ENCODE measurements around the gene NME9.

Gene NME9

DNA sequence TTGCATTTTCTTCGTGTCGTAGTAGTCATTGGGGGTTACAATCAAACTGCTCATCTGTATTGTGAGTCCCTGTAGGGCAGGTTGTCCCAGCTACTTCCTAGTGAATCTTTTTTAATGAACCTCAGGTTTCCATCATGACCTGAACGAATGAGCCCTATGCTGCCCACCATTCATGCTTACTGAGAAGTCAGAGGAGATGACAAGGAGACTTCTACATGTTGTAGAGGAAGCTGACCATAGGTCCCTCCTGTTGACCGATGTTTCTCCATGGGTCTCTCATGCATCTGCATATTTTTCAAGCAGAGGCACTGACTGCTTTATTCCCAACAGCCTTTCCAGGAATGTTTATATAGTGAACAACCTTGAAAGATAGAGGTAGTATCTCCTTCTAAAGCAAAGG is 5.0 kb upstream of the NME9 start:
- DNase-seq (ENCODE audit: low spot score) = no peak

DNA sequence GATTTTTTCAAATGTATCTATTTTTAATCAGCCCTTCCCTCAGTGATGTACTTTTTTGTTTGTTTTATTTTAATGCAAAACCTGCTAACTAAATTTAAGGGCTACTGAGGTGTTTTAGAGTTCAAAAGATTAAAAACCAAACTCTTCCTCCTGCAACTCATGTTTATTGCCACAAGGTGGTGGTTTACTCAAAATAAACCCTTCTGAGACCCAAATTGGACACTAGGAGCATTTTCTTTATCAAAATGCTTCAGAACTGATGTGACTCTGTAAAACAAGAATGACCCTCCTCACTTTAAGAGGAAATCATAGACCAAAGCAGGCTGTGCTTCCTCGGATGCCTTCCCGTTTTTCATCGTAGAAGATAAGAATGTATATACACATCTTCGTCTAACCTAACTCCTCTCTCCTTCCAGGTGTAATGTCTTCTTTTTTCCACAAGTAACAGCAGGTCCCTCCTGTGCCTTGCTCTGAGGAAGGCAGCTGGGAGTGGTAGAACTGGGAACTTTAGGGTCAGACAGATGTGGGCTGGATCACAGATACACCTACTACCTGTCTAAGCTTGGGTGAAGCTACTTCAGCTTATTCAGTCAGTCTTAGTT is 2.9 kb upstream of the NME9 start:
- DNase-seq (ENCODE audit: low spot score) = peak; percentile 74

DNA sequence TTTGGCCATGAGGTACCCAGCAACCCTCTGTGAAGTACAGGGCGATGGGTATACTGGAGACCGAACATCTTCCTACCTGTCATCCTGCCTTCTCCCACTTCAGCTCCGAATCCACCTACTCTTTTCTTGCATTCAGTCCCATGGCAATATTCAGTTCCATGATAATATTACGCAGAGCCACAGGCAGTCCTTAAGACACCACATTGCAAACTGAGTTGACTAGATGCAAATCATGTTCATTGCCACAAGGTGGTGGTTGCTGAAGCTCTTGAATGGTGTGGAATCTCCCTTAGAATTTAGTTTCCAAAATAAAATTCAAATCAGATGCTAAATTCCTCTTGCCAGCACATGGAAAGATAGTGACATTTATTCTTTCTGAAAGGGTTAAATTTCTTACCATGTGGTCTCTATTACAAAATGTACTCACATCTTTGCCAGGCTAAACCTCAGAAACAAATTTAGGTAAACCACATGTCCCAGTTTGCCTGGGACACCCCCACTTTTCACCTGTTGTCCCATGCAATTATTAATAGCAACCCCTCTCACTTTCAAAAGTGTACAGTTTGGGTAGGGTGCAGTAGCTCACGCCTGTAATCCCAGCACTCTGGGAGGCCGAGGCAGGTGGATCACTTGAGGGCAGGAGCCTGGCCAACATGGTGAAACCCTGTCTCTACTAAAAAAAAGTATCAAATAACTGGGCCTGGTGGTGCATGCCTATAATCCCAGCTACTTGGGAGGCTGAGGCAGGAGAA is 1.7 kb upstream of the NME9 start:
- DNase-seq (ENCODE audit: low spot score) = peak; percentile 41

DNA sequence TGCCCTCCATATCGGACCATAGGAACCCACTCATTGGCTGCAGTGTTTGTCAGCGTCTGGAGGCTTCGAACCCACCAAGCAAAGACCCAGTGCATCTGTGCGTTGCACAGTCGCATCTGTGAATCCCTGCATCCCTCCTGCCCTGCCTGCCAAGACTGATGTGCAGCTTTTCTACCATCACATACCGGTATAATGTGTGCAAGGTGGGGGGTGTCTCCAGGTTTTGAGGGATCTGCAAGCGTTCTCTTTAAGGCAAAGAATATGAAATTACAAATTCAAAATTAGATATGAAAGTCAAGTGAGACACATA is 288 bp upstream of the NME9 start:
- no peak for DNase-seq (ENCODE audit: low spot score)

DNA sequence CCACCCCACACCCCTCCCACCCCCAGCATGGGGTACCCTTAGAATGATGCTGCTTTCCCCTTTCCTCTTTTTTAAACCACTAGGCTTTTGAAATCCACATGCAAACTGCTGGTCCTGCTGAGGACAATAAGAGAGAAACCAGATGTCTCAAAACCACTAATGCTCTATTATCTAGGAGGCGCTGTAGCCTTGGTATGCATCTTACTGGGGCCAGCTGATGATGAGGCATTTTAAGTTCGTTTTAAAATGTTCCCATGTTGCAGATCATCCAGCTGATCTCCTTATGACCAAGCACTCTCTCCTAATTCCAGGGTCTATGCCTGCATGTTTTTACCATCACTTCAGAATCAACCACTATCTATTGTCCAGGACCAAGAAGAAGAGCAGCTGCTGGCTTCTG is 1.3 kb downstream of the NME9 start:
- DNase-seq (ENCODE audit: low spot score) = peak; percentile 45

DNA sequence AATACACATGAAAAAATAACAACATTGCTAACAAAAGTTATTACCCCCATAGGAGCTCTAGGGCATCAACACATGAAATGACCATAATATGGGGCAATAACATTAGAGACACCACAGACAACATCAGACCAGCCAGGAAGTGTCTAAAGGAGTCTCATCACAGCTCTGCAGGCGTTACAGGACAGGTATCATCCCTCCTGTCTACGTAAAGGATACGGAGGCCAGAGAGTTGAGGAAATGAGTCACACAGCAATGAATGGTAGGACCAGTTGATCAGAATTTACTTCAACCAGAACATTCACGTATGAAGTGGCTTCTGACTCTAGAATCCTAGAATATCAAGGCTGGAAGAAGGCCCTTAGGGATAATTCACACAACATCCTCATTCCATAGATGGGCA is 1.8 kb downstream of the NME9 start:
- DNase-seq (ENCODE audit: low spot score) = no peak

DNA sequence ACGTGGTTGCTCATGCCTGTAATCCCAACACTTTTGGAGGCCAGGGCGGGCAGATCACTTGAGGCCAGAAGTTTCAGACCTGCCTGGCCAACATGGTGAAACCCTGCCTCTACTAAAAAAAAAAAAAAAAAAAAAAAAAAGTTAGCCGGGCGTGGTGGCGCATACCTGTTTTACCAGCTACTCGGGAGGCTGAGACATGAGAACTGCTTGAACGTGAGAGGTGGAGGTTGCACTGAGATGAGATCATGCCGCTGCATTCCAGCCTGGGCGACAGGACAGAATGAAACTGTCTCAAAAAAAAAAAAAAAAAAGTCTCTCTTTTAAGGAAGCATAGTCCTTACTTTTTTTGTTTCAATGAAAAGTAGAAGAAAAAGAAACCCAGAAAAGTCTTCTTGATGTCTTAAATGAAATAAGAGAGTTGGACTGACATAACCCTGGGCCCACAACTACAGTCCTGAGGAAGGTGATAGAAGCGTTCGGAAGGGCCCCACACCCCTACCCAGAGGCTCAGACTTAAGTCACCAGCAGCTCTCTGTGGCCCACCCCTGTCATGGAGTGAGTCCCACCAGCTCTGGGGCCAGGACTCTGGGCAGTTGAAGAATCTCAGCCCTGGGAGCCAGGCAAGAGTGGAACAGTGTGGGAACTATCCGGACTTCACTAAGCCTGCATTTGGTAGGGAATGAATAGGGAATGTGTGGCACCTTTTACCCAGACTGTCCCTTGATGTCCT is 2.6 kb downstream of the NME9 start:
- no peak for DNase-seq (ENCODE audit: low spot score)

DNA sequence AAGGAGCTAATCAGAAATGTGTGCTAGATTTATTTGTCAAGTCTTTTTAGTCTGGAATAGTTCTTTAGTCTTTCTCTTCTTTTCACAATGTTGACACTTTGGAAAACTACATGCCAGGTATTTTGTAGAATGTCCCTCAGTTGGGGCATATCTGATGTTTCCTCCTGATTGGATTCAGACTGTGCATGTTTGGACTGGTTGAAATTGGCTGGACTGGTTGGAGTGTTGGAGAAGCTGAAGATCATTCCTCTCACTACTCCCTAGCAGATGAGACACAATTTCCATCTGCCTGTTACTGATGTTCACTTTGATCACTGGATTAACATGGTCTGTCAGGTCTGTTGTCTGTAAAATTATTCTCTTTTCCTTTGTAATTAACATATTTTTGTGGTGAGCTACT is 3.7 kb downstream of the NME9 start:
- no peak for DNase-seq (ENCODE audit: low spot score)

DNA sequence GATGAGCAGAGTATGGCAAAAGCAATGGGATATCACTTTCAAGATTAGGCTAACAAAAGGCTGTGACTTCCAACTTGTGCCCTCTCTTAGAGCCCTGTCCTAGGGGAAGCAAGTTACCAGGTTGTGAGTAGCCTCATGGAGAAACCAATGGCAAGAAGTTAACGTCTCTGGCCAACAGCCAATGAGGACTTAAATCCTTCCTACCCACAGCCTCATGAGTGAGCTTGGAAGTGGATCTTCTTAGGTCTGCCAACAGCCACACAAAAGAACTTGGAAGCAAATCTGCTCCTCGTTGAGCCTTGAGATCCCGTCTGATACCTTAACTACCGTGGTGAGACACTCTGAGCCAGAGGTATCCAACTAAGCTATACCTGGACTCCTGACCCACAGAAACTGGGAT is 5.7 kb downstream of the NME9 start:
- no peak for DNase-seq (ENCODE audit: low spot score)

DNA sequence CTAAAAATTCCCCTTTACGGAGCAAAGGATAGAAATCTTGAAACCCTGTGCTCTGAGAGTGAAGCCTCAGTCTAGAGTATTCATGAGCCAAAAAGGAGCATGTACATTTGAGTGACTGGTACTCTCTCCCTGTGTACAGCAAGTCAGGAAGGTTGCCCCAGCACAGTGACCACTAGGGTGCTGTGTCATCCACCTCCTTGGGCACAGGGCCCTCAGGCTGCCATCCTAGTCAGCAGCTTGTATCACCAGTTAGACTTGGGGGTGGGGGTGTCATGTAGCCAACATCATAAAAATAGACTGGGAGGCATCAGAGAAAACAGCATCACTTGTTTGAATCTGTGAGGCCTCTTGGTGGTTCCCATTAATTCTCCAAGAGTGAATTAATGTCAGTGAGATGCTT is 12.0 kb downstream of the NME9 start:
- no peak for DNase-seq (ENCODE audit: low spot score)

DNA sequence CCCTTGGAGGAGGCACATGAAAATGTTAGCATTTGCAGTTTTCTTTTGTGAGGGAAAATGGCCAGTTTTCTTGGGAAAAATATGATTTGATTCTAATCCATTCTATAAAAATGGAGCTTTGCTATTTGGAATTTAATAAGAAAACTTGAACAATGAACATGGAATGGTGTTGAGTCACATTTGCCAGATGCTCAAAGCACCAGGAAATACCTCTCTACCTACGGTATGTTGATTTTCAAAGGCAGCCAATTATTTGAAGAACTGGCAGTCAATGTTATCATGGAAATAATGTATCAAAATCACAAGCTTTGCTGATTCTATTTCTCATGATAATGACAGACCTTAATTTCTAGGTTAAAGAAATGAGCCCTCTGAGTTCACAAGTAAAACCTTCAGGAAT is 14.9 kb downstream of the NME9 start:
- DNase-seq (ENCODE audit: low spot score) = no peak

DNA sequence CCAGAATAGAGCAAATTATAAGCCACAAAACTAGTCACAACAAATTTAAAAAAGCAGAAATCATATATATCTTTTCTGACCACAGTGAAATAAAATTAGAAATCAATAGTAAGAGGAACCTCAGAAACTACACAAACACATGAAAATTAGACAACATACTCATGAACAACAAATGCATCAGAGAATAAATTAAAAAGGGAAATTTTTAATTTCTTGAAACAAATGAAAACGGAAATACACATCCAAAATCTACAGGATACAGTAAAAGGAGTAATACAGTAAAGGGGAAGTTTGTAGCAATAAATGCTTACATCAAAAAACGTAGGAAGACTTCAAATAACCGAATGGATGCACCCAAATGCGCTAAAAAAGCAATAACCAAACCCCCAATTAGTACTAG is 19.2 kb downstream of the NME9 start:
- DNase-seq (ENCODE audit: low spot score) = no peak

DNA sequence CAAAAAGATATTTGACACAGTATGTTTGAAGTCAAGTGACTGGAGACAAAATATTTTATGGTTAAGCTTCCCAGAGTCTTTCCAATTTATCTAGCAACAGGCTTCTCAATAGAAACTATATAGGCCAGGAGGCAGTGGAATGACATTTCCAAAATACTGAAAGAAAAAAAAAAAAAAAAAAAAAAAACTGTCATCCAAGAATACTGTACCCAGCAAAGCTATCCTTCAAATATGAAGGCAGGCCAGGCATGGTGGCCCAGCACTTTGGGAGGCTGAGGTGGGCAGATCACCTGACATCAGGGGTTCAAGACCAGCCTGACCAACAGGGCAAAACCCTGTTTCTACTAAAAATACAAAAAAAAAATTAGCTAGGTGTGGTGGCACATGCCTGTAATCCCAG is 20.9 kb downstream of the NME9 start:
- DNase-seq (ENCODE audit: low spot score) = no peak

DNA sequence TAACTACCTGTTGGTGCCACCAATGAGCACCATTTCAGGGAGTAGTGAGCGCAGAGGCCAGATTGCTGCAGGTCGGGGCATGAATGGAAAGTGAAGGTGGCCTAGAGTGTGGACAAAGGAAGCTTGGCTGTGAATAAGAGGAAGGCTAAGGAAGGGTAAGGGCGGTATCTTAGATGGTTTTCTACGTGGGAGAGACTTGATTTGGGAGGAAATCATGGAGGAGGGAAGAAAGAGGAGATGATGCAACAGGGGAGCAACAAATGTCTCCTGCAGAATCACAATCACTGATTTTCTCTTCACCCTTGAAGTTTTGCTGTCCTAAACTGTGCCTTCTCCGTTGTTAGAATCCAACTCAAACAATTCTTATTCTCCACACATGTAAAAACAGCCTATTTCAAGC is 21.8 kb downstream of the NME9 start:
- no peak for DNase-seq (ENCODE audit: low spot score)

DNA sequence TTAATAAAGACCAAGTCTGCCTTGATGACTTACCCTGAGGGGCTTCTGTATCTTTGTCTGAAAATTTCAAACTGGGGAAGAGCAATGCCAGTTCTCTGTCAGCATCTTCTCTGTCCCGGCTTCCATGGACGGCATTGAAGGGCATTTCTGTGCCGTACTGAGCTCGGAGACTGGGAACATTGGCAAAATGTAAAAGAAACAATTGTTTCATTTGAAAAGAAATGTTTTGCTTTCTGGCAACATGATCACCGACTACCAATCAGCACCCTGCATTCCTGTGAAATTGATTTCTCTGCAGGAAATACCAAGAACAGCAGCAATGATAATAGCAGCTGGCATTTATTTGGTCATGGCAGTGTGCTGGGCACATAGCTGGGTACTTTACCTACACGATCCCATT is 26.2 kb downstream of the NME9 start:
- no peak for DNase-seq (ENCODE audit: low spot score)

DNA sequence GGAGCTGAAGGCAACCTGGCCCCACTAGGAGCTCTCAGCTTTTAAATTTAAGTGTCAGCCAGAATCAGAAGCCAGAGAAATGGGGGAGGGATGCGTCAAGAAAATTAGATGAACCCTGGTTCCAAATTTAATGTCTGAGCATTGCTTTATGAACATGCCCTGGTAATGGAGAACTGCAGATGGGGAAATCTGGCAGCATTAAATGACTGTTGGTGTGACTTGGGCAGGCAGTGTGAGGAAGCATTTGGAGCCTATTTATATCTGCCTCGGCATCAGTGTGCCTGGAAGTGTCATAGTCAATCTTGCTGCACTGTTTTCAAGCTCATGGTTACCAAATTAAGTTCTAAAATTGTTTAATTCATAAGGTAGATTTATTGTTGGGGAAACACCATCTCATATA is 29.0 kb downstream of the NME9 start:
- no peak for DNase-seq (ENCODE audit: low spot score)

DNA sequence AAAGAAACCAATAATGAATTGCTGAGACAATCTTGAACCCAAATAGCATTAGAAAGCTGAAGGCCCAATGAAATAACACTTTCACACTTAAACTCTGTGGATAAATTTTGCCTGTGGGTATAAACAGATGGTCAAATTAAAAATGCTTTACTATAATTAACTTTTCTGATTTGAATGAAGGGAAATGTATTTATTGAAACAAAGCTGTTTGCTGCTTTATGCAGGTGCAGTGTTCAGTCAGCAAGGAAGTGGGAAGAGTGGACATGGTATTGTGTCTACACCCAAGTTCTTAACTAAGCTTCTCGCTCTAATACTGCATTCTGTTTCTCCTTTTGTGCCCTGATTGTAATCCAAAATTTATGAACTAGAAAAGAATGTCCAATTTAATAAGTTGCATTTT is 31.8 kb downstream of the NME9 start:
- DNase-seq (ENCODE audit: low spot score) = no peak

DNA sequence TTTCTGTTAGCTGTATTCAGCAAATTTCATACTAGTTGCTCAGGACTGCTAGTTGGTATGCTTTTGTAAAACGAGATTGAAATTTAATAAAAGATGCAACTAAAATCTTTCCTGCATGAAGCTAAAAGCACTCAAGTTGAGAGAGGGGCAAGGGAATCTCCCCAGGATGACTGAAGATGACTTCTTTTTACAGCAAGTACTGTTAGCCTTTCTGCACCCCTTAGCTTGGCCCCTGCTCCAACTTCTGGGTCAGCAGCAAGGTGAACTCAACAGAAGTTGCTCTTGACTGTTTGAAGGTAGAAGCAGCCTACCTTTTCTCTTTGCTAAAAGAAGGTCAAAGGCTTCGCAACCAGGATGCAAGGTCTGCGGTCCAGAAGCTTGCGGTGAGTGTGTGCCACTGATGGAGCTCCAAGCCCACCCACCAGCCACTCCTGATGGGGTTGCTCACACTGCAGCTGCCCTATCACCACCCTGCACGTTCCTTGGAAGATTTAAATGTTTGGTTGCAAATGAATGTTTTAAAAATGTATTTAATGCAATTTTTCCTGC is 32.5 kb downstream of the NME9 start:
- DNase-seq (ENCODE audit: low spot score) = no peak

DNA sequence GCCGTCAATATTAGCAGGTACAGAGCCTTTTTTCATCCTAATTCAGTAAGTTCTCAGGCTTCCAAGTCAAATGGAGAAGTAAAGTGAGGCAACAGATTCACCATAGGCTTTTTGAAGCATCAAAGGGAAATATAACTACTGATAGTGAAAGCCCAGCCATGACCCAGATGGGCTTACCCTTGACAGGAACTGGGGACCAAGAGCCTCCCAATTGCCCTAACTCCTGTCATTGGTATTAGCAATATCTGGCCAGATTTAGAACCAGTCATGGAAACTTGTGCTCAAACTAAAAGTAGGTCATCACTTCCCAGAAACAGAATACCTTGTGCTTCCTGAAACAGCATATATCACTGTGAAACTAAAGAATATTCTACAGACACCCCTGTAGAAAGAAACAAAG is 33.0 kb downstream of the NME9 start:
- no peak for DNase-seq (ENCODE audit: low spot score)

DNA sequence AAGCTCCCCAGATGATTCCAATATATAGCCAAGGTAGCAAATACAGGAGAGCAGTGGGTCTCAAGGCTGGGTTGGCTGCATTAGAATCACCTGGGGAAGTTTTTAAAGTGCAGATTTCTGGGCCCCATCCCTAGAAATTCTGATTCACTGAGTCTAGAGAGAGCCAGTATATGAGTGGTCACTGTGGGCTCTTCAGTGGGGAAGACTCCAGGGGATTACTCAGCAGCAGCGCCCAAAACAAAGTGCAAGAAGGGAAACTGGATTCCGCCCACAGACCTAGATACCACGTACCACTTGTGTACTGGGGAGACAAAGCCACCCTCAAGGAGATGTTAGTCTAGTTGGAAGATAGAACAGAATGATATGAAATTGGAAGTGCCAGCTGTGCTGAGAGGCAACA is 40.0 kb downstream of the NME9 start:
- DNase-seq (ENCODE audit: low spot score) = no peak

DNA sequence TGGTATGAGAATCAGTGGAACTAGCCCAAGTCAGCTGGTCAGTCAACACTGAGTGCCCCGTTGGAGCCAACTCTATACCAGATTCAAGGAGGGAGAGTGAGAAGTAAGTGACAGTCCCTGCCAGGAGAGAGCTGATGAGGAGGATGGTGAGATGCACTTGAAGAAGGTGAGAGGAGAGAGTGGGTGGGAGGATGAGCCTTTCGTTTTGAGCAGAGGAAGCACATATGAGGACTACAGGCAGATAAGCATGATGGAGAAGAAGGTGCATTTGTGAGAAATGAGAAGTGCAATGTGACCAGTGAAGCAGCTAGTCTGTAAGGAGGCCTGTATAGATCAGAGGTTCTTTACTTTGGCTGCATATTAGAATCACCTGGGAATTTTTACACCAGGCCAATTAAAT is 40.4 kb downstream of the NME9 start:
- no peak for DNase-seq (ENCODE audit: low spot score)

DNA sequence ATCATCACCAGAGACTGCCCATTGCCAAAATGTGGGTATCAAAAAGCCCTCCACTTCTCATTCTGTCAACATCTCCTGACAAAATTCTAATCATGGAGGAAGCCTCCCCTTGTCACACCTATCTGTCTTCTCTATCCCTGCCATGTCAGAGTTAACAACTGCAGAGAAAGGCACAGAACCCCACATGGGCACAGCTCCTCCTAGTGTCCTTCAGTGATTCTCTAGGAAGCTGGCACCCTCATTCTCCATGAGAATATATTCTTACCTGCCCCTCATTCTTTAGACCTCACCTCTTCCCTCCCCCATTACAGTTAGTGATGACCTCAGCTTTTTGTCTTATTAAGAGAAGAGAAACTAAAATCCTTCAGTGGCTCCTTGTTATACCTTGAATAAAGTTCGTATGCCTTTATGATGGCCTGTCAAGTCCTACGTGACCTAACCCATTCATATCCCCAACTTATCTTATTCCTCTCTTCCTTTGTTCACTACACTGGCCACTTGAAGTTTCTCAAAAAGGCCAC is 44.6 kb downstream of the NME9 start:
- DNase-seq (ENCODE audit: low spot score) = no peak

DNA sequence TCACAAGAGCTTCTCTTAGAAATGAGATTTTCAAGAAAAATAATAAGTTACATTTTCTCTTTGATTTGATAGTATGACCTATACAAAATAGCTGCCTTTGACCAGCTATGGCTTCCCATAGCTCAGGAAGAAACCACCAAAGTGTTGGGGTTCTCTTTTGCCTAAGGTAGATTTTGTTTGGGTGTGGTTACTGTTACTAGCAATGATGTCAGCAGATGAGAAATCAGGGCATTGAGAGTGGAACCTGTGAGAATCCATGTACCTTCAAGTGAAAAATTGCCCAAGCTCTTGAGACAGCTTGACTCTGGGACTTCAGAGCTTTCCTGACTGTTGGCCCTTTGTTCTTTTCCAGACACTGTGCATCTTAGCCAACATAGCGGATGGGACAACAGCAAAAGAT is 45.6 kb downstream of the NME9 start:
- no peak for DNase-seq (ENCODE audit: low spot score)

Measured in NAMALWA (cell line).